Bronchial epithelial cell (primary cell): ENCODE data around the gene SOX18. TPM values are rescaled to one million over a fixed set of nuclear protein-coding genes. Genes with fewer than 3 reads are reported as not detected.

ENCODE experiments used
- DNase-seq: peaks from one replicate; pipeline ENCODE4 v3.0.0-alpha.2; 2010; ENCODE audit warnings: low read depth
- FAIRE-seq: peaks from 2 replicates; lab custom pipeline; 2011; peaks lifted over from hg19 to GRCh38; lab: Jason Lieb, UNC
- H3K27me3 ChIP-seq: 2 replicates; pipeline ENCODE4 v1.5.1; 2011; ENCODE audit warnings: low read length; ENCODE audit not compliant: control insufficient read depth, insufficient read depth
- H3K36me3 ChIP-seq: 2 replicates; pipeline ENCODE4 v1.5.1; 2011; ENCODE audit warnings: low read length; ENCODE audit not compliant: control insufficient read depth, insufficient read depth
- H3K4me3 ChIP-seq: 2 replicates; pipeline ENCODE4 v1.5.1; 2011; ENCODE audit warnings: mild to moderate bottlenecking, low read depth, low read length, control low read depth
- CTCF ChIP-seq: IDR thresholded peaks from 2 replicates; pipeline ENCODE4 v1.5.1; 2011; ENCODE audit warnings: mild to moderate bottlenecking, moderate library complexity, low read length, control low read depth, inconsistent platforms; ENCODE audit not compliant: insufficient read depth, severe bottlenecking
- total RNA-seq: library from RNA; depleted of rRNA; stranded (reverse); fragments of >200 nt; gene quantifications from 2 replicates; pipeline ENCODE4 v1.2.1, GENCODE V29; 2014

The SOX18 gene
- total RNA-seq, 1 donor from 2014 or later = not detected

GRCh38 chr20:64063389-64064144 is 14.1 kb upstream of the SOX18 start:
- peak overlapping the region; percentile 92 for H3K4me3 ChIP-seq
- no peaks in the 10 kb centered on the region for H3K36me3 ChIP-seq
- no peaks in the 10 kb centered on the region for H3K27me3 ChIP-seq
- TF ChIP-seq CTCF = no peak
- FAIRE-seq = no peak
- no peak for DNase-seq

GRCh38 chr20:64062596-64063388 is 13.4 kb upstream of the SOX18 start, which contains the start of gene TCEA2:
TCEA2 (plus strand) TSS chr20:64063198; CDS start chr20:64063313, 115 bp downstream.
- Histone ChIP-seq H3K36me3 (no peaks in the 10 kb centered on the region), H3K4me3 (peak within 1 kb of the TSS; percentile 92), H3K27me3 (no peaks in the 10 kb centered on the region)
- TF ChIP-seq CTCF = no peak
- DNase-seq (peak; percentile 81), FAIRE-seq (no peak)

- TF ChIP-seq CTCF = no peak
- Histone ChIP-seq H3K4me3 (peak overlapping the region; percentile 92), H3K27me3 (no peaks in the 10 kb centered on the region), H3K36me3 (no peaks in the 10 kb centered on the region)
- DNase-seq (no peak), FAIRE-seq (no peak)
Measured at GRCh38 chr20:64062276-64062595, 12.8 kb upstream of the SOX18 start.

- TF ChIP-seq CTCF = no peak
Measured at GRCh38 chr20:64058536-64058935, 9.1 kb upstream of the SOX18 start.

GRCh38 chr20:64057628-64058498 is 8.4 kb upstream of the SOX18 start:
- H3K27me3 ChIP-seq = no peaks in the 10 kb centered on the region
- no peaks in the 10 kb centered on the region for H3K36me3 ChIP-seq
- no peak for FAIRE-seq
- H3K4me3 ChIP-seq = no peak overlapping the region
- peak; percentile 94 for TF ChIP-seq CTCF
- peak; percentile 38 for DNase-seq

More at GRCh38 chr20:64058536-64058935, 9.1 kb upstream of the SOX18 start:
- Histone ChIP-seq H3K36me3 (no peaks in the 10 kb centered on the region), H3K27me3 (no peaks in the 10 kb centered on the region), H3K4me3 (no peak overlapping the region)
- DNase-seq (peak; percentile 51), FAIRE-seq (no peak)
